Fibroblast of pulmonary artery (primary cell): ENCODE data around the gene TJAP1.

ENCODE experiments used
- DNase-seq: peaks from one replicate; pipeline ENCODE4 v3.0.0-alpha.2; 2010; ENCODE audit warnings: low read depth
- H3K4me3 ChIP-seq: replicated peaks from 2 replicates; pipeline ENCODE4 v1.5.1; 2011; ENCODE audit warnings: low read depth, mild to moderate bottlenecking, control low read depth, low read length, moderate library complexity
- TF ChIP-seq, protein P1 (sequence below): IDR thresholded peaks from 2 replicates; pipeline ENCODE4 v1.5.1; 2011; ENCODE audit warnings: mild to moderate bottlenecking, control low read depth, low read length, inconsistent platforms; ENCODE audit errors: missing control alignments

Gene TJAP1

DNA sequence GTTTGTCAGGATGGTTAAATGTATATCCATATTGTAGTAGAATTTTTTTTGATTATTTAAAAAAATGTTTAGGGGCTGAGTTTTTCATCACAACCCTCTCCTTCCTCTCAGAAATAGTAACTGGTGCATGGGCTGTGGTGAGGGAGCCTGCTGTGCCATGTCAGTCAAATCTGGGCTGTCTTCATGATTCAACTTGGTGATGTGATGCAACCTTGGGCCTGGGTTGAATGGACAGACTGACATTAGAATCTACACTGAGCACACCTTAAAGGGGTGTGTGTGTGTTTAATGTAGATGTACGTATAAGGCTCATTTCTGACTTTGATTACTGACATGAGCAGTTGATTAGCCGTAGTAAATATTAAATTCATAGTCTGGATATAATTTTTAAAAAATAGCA, 3.7 kb downstream of the TJAP1 start:
- TF ChIP-seq, protein P1, sequence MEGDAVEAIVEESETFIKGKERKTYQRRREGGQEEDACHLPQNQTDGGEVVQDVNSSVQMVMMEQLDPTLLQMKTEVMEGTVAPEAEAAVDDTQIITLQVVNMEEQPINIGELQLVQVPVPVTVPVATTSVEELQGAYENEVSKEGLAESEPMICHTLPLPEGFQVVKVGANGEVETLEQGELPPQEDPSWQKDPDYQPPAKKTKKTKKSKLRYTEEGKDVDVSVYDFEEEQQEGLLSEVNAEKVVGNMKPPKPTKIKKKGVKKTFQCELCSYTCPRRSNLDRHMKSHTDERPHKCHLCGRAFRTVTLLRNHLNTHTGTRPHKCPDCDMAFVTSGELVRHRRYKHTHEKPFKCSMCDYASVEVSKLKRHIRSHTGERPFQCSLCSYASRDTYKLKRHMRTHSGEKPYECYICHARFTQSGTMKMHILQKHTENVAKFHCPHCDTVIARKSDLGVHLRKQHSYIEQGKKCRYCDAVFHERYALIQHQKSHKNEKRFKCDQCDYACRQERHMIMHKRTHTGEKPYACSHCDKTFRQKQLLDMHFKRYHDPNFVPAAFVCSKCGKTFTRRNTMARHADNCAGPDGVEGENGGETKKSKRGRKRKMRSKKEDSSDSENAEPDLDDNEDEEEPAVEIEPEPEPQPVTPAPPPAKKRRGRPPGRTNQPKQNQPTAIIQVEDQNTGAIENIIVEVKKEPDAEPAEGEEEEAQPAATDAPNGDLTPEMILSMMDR: no peak
- H3K4me3 ChIP-seq: no peak overlapping the region
- DNase-seq: no peak

DNA sequence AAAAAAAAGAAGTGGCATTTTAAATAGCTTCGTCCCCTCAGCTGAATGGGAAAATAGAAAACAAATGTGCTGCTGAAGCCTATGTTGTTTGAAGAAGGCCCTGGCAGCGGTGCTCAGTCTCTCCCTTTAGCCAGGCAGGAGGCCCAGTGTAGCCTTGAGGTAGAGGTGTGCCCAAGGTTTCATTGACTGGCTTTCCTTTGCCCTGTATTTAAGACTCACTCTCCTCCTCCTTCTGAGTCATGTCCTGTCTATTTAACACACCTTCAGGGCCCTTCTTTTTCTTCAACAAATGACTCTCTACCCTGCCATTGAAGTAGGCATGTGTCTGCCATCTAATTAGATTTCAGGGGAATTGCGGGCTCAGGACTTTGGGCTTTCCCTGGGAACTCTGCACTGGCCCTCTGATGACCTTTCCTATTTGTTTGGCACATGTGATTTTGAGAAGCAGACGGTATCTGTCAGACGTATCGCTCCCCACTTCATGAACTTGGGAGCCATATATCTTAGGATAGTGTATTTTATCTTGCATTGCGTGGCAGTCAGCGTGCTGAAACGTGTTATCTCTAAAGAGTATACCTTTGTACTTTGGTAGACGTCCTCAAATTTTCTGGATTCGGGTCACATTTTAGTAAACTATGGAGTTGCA, 4.3 kb downstream of the TJAP1 start:
- no peak for DNase-seq
- TF ChIP-seq, protein P1: no peak
- H3K4me3 ChIP-seq: no peak overlapping the region

DNA sequence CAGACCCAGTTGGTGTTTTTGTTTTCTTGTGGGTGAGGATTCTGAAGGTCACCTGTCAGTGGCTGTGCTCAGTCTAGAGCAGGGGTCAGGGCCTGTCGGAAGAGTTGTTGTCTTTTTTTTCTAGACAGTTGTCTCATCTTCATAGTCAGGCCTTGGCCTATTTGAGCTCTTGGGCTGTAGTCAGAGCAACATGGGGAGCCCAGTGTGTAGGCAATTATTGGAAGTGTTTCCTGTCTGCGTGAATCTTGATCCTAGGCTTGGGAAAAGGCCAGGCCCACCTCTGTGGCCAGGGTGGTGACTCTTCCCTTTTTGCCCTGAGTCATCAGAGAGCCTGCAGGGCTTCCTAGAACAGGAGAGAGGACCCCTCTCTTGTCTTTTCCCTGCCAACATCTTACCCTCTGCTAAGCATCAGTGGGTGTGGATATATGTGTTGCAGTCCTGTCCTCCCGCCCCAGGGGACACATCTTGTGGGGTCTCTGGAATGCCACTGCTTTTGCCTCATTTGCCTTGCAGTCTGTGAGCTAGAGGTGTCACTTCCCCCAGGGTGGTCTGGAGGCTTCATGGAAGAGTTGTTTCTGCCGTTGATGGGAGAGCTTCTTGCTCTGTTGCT, 11.4 kb downstream of the TJAP1 start:
- TF ChIP-seq, protein P1: no peak
- DNase-seq: no peak
- no peak overlapping the region for H3K4me3 ChIP-seq

DNA sequence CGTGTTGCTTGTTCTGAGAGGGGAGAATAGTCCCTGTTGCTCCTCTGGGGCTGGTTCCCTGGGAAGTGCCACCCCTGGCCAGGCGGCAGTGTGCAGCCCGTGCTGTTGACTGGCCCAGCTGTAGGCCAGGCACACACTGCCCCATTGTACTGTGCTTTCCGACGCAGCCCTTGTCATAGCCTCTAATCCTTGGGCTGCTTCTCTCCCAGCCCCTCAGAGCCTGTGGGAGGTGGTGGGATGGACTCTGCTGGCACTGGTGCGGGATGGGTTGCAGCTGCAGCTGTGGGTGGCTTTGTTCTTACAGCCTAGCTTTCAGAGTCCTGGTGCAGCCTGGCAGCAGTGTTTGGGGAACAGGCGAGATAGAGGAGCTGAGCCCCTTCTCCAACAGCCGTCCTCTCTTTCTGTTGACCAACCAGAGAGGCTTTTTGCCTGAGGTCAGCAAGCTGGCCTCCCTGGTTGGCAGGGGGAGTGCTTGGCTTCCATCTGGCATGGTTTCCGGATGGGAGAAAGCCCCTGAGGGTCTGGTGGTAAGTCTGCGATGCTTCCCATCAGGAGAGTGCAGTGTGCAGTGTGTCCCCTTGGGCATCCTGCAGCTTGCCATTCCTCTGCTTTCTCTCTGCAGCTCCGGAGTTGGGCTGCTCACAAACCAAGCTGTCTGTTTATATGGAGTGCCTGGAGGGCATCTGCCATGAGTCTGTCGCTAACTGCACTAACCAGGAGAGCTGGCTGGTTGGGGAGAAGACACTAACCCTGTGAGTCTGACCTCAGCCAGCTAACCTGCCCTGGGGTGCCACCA, 12.1 kb downstream of the TJAP1 start:
- DNase-seq: no peak
- H3K4me3 ChIP-seq: no peak overlapping the region

DNA sequence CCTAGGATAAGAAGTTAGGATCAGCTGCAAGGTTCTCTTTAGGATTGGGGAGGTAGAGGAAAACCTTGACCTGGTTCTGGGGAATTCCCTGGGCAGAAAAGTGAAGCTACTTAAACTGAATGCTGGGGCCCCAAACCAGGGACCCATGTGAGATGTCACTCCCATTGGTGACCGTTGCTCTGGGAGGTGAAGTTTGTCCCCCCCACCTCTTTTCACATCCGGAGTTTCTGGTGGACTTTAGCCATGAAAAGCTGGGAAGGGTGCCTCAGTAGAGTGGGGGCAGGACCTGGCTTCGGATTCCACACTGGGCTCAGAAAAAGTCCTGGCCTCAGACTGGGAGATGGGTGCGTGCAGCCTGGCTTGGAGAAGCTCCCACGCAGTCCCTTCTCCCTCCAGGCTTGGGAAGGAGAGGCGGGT, 13.2 kb downstream of the TJAP1 start:
- DNase-seq: peak; percentile 51
- H3K4me3 ChIP-seq: no peak overlapping the region
- TF ChIP-seq, protein P1: no peak

More for the DNA sequence above, 12.1 kb downstream of the TJAP1 start:
- TF ChIP-seq, protein P1: no peak

DNA sequence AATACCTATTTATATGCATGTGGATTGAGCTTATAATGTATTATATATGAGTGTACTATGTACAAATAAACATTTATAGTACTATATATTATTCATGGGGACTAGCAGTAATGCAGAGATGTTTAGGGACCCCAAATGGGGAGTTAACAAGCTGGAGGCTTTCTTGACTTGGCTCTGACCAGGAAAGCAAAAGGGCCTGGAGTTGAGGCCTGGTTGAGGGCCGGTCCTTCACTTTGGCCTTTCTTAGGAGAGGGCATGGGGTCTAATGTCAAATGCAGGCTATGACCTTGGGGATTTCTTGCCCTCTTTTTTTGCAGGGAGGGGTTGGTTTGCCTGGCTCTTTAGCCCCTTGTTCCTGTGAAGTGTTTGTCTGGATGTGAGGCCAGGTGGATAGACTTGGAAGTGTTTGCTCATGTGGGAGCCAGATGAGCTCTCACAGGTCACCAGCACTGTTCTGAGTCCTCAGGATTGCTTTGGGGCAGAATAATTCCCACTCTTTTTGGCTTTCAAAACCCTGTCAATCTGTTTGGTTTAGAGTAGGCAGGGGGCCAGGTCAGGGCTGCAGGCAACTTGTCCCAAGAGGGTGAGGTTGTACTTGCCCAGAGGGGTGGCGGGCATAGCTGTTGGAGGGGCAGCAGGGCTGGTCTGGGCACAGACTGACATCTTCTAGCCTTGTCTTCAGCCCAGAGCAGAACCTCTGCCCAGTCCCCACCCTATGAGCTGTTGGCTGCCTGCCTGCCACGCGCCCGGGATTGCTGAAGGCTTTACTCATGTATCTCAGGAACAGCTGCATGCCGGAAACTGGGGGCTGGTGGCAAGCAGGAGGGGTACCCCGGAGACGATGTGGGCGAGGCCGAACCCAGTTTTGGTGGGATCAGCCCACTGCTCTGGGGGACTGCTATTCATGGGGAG, 14.6 kb downstream of the TJAP1 start:
- peak; percentile 69 for DNase-seq
- TF ChIP-seq, protein P1: no peak
- no peak overlapping the region for H3K4me3 ChIP-seq
